Measurements from ENCODE around the gene TP53BP2. TPM values are rescaled to one million over a fixed set of nuclear protein-coding genes. Genes with fewer than 3 reads are reported as not detected.
"Not testable (repeated sequence)": the region's sequence is repeated elsewhere in the genome, so short reads cannot be mapped to it uniquely, and the experiment has no call there.

Gene TP53BP2, protein sequence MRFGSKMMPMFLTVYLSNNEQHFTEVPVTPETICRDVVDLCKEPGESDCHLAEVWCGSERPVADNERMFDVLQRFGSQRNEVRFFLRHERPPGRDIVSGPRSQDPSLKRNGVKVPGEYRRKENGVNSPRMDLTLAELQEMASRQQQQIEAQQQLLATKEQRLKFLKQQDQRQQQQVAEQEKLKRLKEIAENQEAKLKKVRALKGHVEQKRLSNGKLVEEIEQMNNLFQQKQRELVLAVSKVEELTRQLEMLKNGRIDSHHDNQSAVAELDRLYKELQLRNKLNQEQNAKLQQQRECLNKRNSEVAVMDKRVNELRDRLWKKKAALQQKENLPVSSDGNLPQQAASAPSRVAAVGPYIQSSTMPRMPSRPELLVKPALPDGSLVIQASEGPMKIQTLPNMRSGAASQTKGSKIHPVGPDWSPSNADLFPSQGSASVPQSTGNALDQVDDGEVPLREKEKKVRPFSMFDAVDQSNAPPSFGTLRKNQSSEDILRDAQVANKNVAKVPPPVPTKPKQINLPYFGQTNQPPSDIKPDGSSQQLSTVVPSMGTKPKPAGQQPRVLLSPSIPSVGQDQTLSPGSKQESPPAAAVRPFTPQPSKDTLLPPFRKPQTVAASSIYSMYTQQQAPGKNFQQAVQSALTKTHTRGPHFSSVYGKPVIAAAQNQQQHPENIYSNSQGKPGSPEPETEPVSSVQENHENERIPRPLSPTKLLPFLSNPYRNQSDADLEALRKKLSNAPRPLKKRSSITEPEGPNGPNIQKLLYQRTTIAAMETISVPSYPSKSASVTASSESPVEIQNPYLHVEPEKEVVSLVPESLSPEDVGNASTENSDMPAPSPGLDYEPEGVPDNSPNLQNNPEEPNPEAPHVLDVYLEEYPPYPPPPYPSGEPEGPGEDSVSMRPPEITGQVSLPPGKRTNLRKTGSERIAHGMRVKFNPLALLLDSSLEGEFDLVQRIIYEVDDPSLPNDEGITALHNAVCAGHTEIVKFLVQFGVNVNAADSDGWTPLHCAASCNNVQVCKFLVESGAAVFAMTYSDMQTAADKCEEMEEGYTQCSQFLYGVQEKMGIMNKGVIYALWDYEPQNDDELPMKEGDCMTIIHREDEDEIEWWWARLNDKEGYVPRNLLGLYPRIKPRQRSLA
- total RNA-seq (2014; rRNA removed; shearing (Covaris generic)) (19.7 and 21.7 TPM in 2 replicates), total RNA-seq (2022) (20.6 and 21.1 TPM in 2 replicates), Bru-seq, nascent RNA (percentile 73 among the genes with signal in this experiment), BruChase-seq, experiment 1, labeled RNA remaining after a 6-hour chase (percentile 56 among the genes with signal in this experiment), BruChase-seq, experiment 2, labeled RNA remaining after a 2-hour chase (percentile 66 among the genes with signal in this experiment)
- long read RNA-seq, full-length matches to known transcripts: 46 of 62 reads
- long read RNA-seq, partial matches to known transcripts: 4 of 62 reads
- long read RNA-seq, other reads (novel, unspliced or antisense): 12 of 62 reads

DNA sequence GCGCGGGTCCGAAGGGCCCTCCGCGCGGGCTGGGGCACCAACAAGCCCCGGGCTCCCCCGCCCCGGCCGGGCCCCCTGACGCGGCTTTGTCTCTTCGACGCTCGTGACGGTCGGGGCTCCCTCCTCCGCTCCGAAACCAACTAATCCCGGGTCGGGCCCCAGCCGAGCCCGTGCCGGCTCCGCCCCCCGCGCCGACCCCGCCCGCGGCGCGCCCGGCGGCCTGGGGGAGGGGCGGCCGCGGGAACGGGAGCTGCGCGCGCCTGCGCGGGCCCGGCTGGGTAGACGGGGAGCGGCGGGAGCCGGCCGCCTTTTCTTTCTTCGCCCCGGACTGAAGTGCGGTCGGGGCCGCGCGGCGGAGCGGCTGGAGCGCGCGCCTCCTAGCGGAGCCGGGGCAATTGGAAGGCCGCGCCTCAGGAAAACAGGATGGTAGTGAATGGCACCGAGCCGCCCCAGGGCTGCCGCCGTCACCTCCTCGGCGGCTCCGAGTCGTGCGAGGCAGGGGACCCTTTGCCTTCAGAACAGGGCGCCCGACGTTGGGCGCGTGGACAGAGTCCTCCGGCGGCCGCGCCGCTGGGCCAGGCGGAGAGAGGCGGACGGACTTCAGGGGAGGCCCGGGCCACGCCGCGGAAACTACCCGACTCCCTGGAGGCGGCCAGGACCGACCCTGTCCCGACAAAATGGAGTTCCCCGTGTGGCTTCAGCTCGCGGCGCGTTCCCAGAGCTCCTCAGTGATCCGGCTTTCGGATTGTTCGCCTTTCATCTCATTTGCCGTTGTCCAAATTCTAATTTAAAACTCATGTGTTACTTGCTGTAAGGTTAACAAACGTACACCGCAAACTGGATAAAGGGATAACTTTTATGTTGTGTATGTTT, at the start of gene TP53BP2:
TP53BP2 (minus strand) TSS at position 138 of the 873 bp plus-strand sequence. CDS start 267 bp downstream, outside the sequence.
- Histone ChIP-seq H3K4me1 (ENCODE audit: insufficient read depth, low read length, poor library complexity, severe bottlenecking) (peaks cover 26% of the 10 kb centered on the region), H3K36me3 (ENCODE audit: insufficient read depth, low read length) (no peaks in the 10 kb centered on the region), H3K79me2 (ENCODE audit: insufficient read depth, low read depth, low read length) (peaks cover 40% of the 10 kb centered on the region), H3K9me2 (ENCODE audit: insufficient read depth, low read length) (no peaks in the 10 kb centered on the region), H3K4me3 (ENCODE audit: low read depth, low read length, poor library complexity, severe bottlenecking) (peak within 1 kb of the TSS; percentile 80), H4K20me1 (ENCODE audit: insufficient read depth, low read length) (no peaks in the 10 kb centered on the region; the same call in 1 of the 2 replicates), H3K4me2 (ENCODE audit: low read length) (peak within 1 kb of the TSS; percentile 93), H3K27ac (ENCODE audit: low read depth, low read length, poor library complexity, severe bottlenecking) (peak within 1 kb of the TSS; percentile 67), H2AFZ (ENCODE audit: low read length) (peak within 1 kb of the TSS; percentile 98), H3K9me3 (ENCODE audit: low read length) (no peaks in the 10 kb centered on the region)
- CTCF ChIA-PET (ENCODE audit: unreplicated experiment): no interaction called here
- BruUV-seq (replicated peaks): TSS peak; percentile 91
- POLR2A ChIA-PET: no interaction called here
- TF ChIP-seq, protein P1, sequence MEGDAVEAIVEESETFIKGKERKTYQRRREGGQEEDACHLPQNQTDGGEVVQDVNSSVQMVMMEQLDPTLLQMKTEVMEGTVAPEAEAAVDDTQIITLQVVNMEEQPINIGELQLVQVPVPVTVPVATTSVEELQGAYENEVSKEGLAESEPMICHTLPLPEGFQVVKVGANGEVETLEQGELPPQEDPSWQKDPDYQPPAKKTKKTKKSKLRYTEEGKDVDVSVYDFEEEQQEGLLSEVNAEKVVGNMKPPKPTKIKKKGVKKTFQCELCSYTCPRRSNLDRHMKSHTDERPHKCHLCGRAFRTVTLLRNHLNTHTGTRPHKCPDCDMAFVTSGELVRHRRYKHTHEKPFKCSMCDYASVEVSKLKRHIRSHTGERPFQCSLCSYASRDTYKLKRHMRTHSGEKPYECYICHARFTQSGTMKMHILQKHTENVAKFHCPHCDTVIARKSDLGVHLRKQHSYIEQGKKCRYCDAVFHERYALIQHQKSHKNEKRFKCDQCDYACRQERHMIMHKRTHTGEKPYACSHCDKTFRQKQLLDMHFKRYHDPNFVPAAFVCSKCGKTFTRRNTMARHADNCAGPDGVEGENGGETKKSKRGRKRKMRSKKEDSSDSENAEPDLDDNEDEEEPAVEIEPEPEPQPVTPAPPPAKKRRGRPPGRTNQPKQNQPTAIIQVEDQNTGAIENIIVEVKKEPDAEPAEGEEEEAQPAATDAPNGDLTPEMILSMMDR (conservative IDR thresholded peaks at IDR 0.05; ENCODE audit: low read length): peak; percentile 69
- TF ChIP-seq EZH2phosphoT487 (IDR thresholded peaks at IDR 0.05; ENCODE audit: borderline replicate concordance, low read depth, low read length): no peak
- DNase-seq (ENCODE audit: low spot score): peak; percentile 85
- intact Hi-C loops (cut with micrococcal nuclease; ENCODE audit: unreplicated experiment): loop anchor here (2.0 to 10.0 kb wide), 5 partner anchors 147 to 589 kb away; partner anchors contain the start of genes DEGS1, FBXO28, SUSD4 and WDR26

DNA sequence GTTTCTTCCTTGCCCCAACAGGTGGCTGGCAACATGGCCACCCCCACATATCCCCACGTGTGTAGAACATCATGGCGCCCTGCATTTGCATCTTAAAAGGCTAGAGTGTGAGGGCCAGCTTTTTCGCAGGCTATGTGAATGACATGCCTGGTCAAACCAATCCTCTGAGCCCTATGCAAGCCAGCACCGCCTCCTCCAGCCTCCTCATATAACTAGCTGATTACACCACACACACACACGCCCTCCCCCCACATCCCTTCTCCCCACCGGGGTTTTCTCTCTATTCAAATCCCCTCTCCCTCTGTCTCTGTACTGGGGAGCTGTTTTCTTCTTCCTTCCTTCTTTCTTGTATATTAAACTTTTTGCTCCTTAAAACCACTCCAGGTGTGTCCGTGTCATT, 44.7 kb upstream of the TP53BP2 start:
- H3K27ac ChIP-seq (ENCODE audit: low read depth, low read length, poor library complexity, severe bottlenecking); CTCF ChIA-PET (ENCODE audit: unreplicated experiment); H3K9me2 ChIP-seq (ENCODE audit: insufficient read depth, low read length); H3K4me3 ChIP-seq (ENCODE audit: low read depth, low read length, poor library complexity, severe bottlenecking); POLR2A ChIA-PET; H3K36me3 ChIP-seq (ENCODE audit: insufficient read depth, low read length); intact Hi-C loops (cut with micrococcal nuclease; ENCODE audit: unreplicated experiment); H4K20me1 ChIP-seq (ENCODE audit: insufficient read depth, low read length); DNase-seq (ENCODE audit: low spot score); H3K4me2 ChIP-seq (ENCODE audit: low read length); H3K9me3 ChIP-seq (ENCODE audit: low read length); H3K79me2 ChIP-seq (ENCODE audit: insufficient read depth, low read depth, low read length); H2AFZ ChIP-seq (ENCODE audit: low read length); BruUV-seq (replicated peaks): not testable (repeated sequence)
- H3K4me1 ChIP-seq (ENCODE audit: insufficient read depth, low read length, poor library complexity, severe bottlenecking): peaks cover 12% of the 10 kb centered on the region

DNA sequence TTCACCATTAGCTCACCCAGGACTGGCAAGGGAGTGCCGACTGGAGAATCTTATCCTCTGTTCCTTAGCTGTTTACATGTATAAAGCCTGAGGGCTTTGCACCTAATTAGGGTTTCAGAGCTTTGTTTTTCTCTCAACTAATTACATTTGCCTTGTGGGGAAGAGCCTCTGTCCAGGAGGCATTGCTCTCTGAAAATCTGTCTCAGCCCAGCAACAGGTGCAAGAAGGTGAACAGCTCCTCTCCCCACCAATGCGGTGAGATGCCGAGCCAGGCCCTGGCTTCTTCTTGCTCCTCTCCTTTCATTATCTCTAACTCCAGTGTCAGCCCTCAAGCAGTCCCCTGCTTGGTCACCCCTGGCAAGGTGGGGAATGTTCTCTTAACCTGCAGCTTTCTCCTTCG, 43.6 kb upstream of the TP53BP2 start:
- H3K4me2 ChIP-seq (ENCODE audit: low read length); DNase-seq (ENCODE audit: low spot score); H3K79me2 ChIP-seq (ENCODE audit: insufficient read depth, low read depth, low read length); H2AFZ ChIP-seq (ENCODE audit: low read length); H3K4me3 ChIP-seq (ENCODE audit: low read depth, low read length, poor library complexity, severe bottlenecking); H3K9me2 ChIP-seq (ENCODE audit: insufficient read depth, low read length); H3K27ac ChIP-seq (ENCODE audit: low read depth, low read length, poor library complexity, severe bottlenecking); CTCF ChIA-PET (ENCODE audit: unreplicated experiment); BruUV-seq (replicated peaks); H4K20me1 ChIP-seq (ENCODE audit: insufficient read depth, low read length); intact Hi-C loops (cut with micrococcal nuclease; ENCODE audit: unreplicated experiment); H3K36me3 ChIP-seq (ENCODE audit: insufficient read depth, low read length); POLR2A ChIA-PET; H3K9me3 ChIP-seq (ENCODE audit: low read length): not testable (repeated sequence)
- peaks cover 12% of the 10 kb centered on the region for H3K4me1 ChIP-seq (ENCODE audit: insufficient read depth, low read length, poor library complexity, severe bottlenecking)

Data from OCI-LY7 (cell line).